ENCODE data around the gene EPB41L4A.
"Not testable (repeated sequence)": the region's sequence is repeated elsewhere in the genome, so short reads cannot be mapped to it uniquely, and the experiment has no call there.

EPB41L4A gene

GRCh38 chr5:112419164-112419985, at the start of gene EPB41L4A:
TSS of gene EPB41L4A (minus strand) at chr5:112419277. CDS start at chr5:112419039, 238 bp downstream.
- TF ChIP-seq ZFX (IDR thresholded peaks at IDR 0.05; ENCODE audit: borderline replicate concordance) = no peak
- no peak within 1 kb of the TSS for H3K27ac ChIP-seq

GRCh38 chr5:112467485-112467884, 48.4 kb upstream of the EPB41L4A start:
- H3K27ac ChIP-seq = no peak overlapping the region
- no peak for TF ChIP-seq CTCF (IDR thresholded peaks at IDR 0.05)
- no peak for TF ChIP-seq ZFX (IDR thresholded peaks at IDR 0.05; ENCODE audit: borderline replicate concordance)

GRCh38 chr5:112466261-112466660, 47.2 kb upstream of the EPB41L4A start:
- not testable (repeated sequence) for H3K27ac ChIP-seq

- H3K27ac ChIP-seq = not testable (repeated sequence)
Observed at GRCh38 chr5:112447187-112447760, 28.2 kb upstream of the EPB41L4A start.

GRCh38 chr5:112445626-112446350, 26.7 kb upstream of the EPB41L4A start:
- TF ChIP-seq ZFX (IDR thresholded peaks at IDR 0.05; ENCODE audit: borderline replicate concordance) (no peak), CTCF (IDR thresholded peaks at IDR 0.05) (no peak)
- no peak overlapping the region for H3K27ac ChIP-seq

- not testable (repeated sequence) for H3K27ac ChIP-seq
Observed at GRCh38 chr5:112443932-112444331, 24.9 kb upstream of the EPB41L4A start.

- TF ChIP-seq CTCF (IDR thresholded peaks at IDR 0.05) (no peak), ZFX (IDR thresholded peaks at IDR 0.05; ENCODE audit: borderline replicate concordance) (no peak)
- H3K27ac ChIP-seq = no peak overlapping the region
Observed at GRCh38 chr5:112440031-112440430, 21.0 kb upstream of the EPB41L4A start.

GRCh38 chr5:112436144-112436543, 17.1 kb upstream of the EPB41L4A start:
- TF ChIP-seq CTCF (IDR thresholded peaks at IDR 0.05) (no peak), ZFX (IDR thresholded peaks at IDR 0.05; ENCODE audit: borderline replicate concordance) (no peak)
- H3K27ac ChIP-seq = no peak overlapping the region

GRCh38 chr5:112434641-112435040, 15.6 kb upstream of the EPB41L4A start:
- H3K27ac ChIP-seq = no peak overlapping the region
- TF ChIP-seq CTCF (IDR thresholded peaks at IDR 0.05) (no peak), ZFX (IDR thresholded peaks at IDR 0.05; ENCODE audit: borderline replicate concordance) (no peak)

- not testable (repeated sequence) for H3K27ac ChIP-seq
Observed at GRCh38 chr5:112426202-112426601, 7.1 kb upstream of the EPB41L4A start.
